Measurements from ENCODE around the gene CEBPB. TPM values are rescaled to one million over a fixed set of nuclear protein-coding genes. Genes with fewer than 3 reads are reported as not detected.

The CEBPB gene
- total RNA-seq, 1 experiment from 2014 or later: 22.6 TPM

DNA sequence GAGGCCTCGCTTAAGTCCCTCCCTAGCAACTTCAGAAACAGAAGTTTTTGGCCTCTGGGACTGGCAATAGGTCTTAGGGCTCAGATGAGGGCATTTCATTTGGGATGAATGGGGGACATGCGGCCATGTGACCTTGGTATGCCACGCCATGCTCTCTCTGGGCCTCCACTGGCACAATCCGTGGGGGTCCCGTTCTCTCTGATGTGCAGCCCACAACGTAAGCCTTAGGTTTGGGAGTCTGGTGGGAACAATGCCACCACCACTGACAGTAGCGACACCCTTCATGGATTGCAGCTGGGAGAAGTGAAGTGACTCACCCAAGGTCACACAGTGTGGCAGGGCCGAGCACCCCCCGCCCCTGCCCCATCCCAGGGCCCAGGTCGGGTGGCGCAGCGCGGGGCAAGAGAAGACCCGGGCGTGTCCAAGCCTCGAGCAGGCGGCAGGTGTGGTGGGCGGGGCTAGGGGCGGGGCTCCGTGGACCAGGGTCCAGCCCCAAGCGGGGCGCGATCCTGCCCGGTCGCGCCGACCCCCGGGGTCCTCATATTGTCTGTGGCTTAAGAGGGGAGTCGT, 864 bp upstream of the CEBPB start:
- Histone ChIP-seq H2BK20ac (ENCODE audit: low read depth, low read length, poor library complexity, severe bottlenecking) (no peak overlapping the region), H2BK15ac (ENCODE audit: low read depth, low read length) (no peak overlapping the region), H3K4me1 (ENCODE audit: insufficient read depth, low read length) (peaks cover 3% of the 10 kb centered on the region; the same call in 1 of the 2 replicates), H3K56ac (ENCODE audit: insufficient read length, low read depth, low read length) (no peak overlapping the region), H2BK120ac (ENCODE audit: low read depth, low read length, poor library complexity, severe bottlenecking) (no peak overlapping the region), H4K8ac (replicated peaks; ENCODE audit: insufficient read length, low read depth, low read length) (no peak overlapping the region), H3K23ac (ENCODE audit: insufficient read length, low read depth, low read length) (no peak overlapping the region), H3K4me2 (ENCODE audit: insufficient read depth, insufficient read length, low read length) (peak overlapping the region; percentile 40), H3K18ac (ENCODE audit: insufficient read length, low read depth, low read length) (no peak overlapping the region), H3K9ac (ENCODE audit: extremely low read depth, insufficient read length, low read length) (no peak overlapping the region), H3K79me1 (ENCODE audit: insufficient read depth, low read depth, low read length, poor library complexity, severe bottlenecking) (no peaks in the 10 kb centered on the region), H4K91ac (ENCODE audit: insufficient read length, low read depth, low read length) (no peak overlapping the region), H4K20me1 (ENCODE audit: control insufficient read depth, insufficient read depth, insufficient read length) (peaks cover 3% of the 10 kb centered on the region), H2AK5ac (ENCODE audit: insufficient read length, low read length) (no peak overlapping the region), H2BK12ac (ENCODE audit: insufficient read length, low read depth, low read length) (no peak overlapping the region), H3K9me3 (ENCODE audit: control insufficient read depth, low read depth, low read length) (no peaks in the 10 kb centered on the region), H3K27me3 (ENCODE audit: insufficient read depth, low read length) (no peaks in the 10 kb centered on the region), H2BK5ac (ENCODE audit: insufficient read length, low read length) (no peak overlapping the region), H2AFZ (ENCODE audit: low read length) (no peak overlapping the region), H4K5ac (ENCODE audit: insufficient read length, low read depth, low read length) (no peak overlapping the region), H3K14ac (ENCODE audit: insufficient read depth, low read length) (no peak overlapping the region; the same call in 1 of the 2 replicates), H3K79me2 (ENCODE audit: insufficient read depth, low read length) (peaks cover 1% of the 10 kb centered on the region; the same call in 1 of the 2 replicates), H3K23me2 (ENCODE audit: insufficient read length, low read depth, low read length, poor library complexity, severe bottlenecking) (peaks cover 5% of the 10 kb centered on the region), H3K27ac (ENCODE audit: insufficient read length, low read depth, low read length) (no peak overlapping the region), H3K4ac (ENCODE audit: low read depth, low read length) (no peak overlapping the region), H3T11ph (ENCODE audit: low read length) (no peak overlapping the region)
- peak; percentile 83 for DNase-seq
- H3K36me3 Mint-ChIP-seq (ENCODE audit: insufficient read depth in 1 of 3, low read depth in 3 of 3): peaks cover 0 to 5% (median 0%) of the 10 kb centered on the region in 3 experiments; a peak in 3 of 7 replicates
- H3K4me3 Mint-ChIP-seq: peak overlapping the region; percentile 60 to 74
- peaks cover 9% of the 10 kb centered on the region for H3K27me3 Mint-ChIP-seq (ENCODE audit: low read depth)
- no peaks in the 10 kb centered on the region; a peak in 2 of 5 replicates for H3K9me3 Mint-ChIP-seq
- TF ChIP-seq, protein P1, sequence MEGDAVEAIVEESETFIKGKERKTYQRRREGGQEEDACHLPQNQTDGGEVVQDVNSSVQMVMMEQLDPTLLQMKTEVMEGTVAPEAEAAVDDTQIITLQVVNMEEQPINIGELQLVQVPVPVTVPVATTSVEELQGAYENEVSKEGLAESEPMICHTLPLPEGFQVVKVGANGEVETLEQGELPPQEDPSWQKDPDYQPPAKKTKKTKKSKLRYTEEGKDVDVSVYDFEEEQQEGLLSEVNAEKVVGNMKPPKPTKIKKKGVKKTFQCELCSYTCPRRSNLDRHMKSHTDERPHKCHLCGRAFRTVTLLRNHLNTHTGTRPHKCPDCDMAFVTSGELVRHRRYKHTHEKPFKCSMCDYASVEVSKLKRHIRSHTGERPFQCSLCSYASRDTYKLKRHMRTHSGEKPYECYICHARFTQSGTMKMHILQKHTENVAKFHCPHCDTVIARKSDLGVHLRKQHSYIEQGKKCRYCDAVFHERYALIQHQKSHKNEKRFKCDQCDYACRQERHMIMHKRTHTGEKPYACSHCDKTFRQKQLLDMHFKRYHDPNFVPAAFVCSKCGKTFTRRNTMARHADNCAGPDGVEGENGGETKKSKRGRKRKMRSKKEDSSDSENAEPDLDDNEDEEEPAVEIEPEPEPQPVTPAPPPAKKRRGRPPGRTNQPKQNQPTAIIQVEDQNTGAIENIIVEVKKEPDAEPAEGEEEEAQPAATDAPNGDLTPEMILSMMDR (conservative IDR thresholded peaks at IDR 0.05): no peak
- no peak overlapping the region for H3K27ac Mint-ChIP-seq
- no CpG with 5 or more reads among the region's 29 CpGs for WGBS (ENCODE audit: extremely low coverage, insufficient read length, low lambda C conversion rate)
- H3K4me1 Mint-ChIP-seq: peaks cover 38 to 54% of the 10 kb centered on the region in 2 experiments
